PC-9 (cell line): ENCODE data around the gene SELENON. TPM values are rescaled to one million over a fixed set of nuclear protein-coding genes. Genes with fewer than 3 reads are reported as not detected.
"Not testable (repeated sequence)": the region's sequence is repeated elsewhere in the genome, so short reads cannot be mapped to it uniquely, and the experiment has no call there.

Source experiments
- BruUV-seq: library from RNA; stranded (reverse); fragments of 400-500 nt; replicated peaks from 2 replicates; lab custom pipeline; 2021; lab: Mats Ljungman, UMichigan
- CTCF ChIA-PET: fragments of 300-600 bp; sonication (Branson Sonifier 250); formaldehyde crosslinking; loops from one replicate; lab custom pipeline; 2022; ENCODE audit warnings: antibody characterized with exemption; lab: Charles Lee
- POLR2A ChIA-PET: fragments of 300-600 bp; sonication (Branson Sonifier 250); formaldehyde crosslinking; loops from one replicate; lab custom pipeline; 2022; ENCODE audit warnings: antibody characterized with exemption; ENCODE audit not compliant: unreplicated experiment; lab: Charles Lee
- DNase-seq, 2 experiments: peaks; one replicate each; pipeline versions ENCODE4 v3.0.0 to v3.0.0-alpha.2; 2015 to 2022; ENCODE audit warnings: mixed read lengths in 1 of 2
- H2AFZ ChIP-seq: fragments of 200-600 bp; sonication (generic); 2 replicates; pipeline ENCODE4 v1.8.1; 2017; ENCODE audit warnings: antibody characterized with exemption
- H3F3A ChIP-seq: fragments of 200-600 bp; sonication (generic); 2 replicates; pipeline ENCODE4 v1.8.1; 2017; ENCODE audit warnings: antibody characterized with exemption, mild to moderate bottlenecking, low read depth; ENCODE audit not compliant: insufficient read depth
- H3K27ac ChIP-seq: fragments of 200-600 bp; sonication (generic); 2 replicates; pipeline ENCODE4 v1.6.1; 2016; ENCODE audit warnings: mixed run types
- H3K27me3 ChIP-seq: fragments of 200-600 bp; sonication (generic); 2 replicates; pipeline ENCODE4 v1.6.1; 2016; ENCODE audit warnings: low read depth, mixed run types; ENCODE audit not compliant: insufficient read depth
- H3K36me3 ChIP-seq: fragments of 200-600 bp; sonication (generic); 2 replicates; pipeline ENCODE4 v1.6.1; 2016; ENCODE audit warnings: low read depth, mixed run types
- H3K4me1 ChIP-seq: fragments of 200-600 bp; sonication (generic); replicated peaks from 2 replicates; pipeline ENCODE4 v1.6.1; 2016; ENCODE audit warnings: mixed run types; ENCODE audit not compliant: insufficient read depth
- H3K4me2 ChIP-seq: fragments of 200-600 bp; sonication (generic); 2 replicates; pipeline ENCODE4 v1.6.1; 2017; ENCODE audit warnings: mixed run types
- H3K4me3 ChIP-seq: fragments of 200-600 bp; sonication (generic); 2 replicates; pipeline ENCODE4 v1.6.1; 2016; ENCODE audit warnings: mixed run types
- H3K79me2 ChIP-seq: fragments of 200-600 bp; sonication (generic); 2 replicates; pipeline ENCODE4 v1.6.1; 2017; ENCODE audit warnings: low read depth, mixed run types
- H3K9me2 ChIP-seq: fragments of 200-600 bp; sonication (generic); 2 replicates; pipeline ENCODE4 v1.8.1; 2017; ENCODE audit warnings: mild to moderate bottlenecking; ENCODE audit not compliant: insufficient read depth
- H3K9me3 ChIP-seq: fragments of 200-600 bp; sonication (generic); 2 replicates; pipeline ENCODE4 v1.8.1; 2016; ENCODE audit warnings: low read depth; ENCODE audit not compliant: insufficient read depth
- H4K20me1 ChIP-seq: fragments of 200-600 bp; sonication (generic); 2 replicates; pipeline ENCODE4 v1.8.1; 2017; ENCODE audit not compliant: insufficient read depth
- EZH2 ChIP-seq: fragments of 200-600 bp; sonication (generic); IDR thresholded peaks from 2 replicates; pipeline ENCODE4 v1.8.0; 2017; ENCODE audit warnings: antibody characterized with exemption, low read depth
- intact Hi-C: fragments of 100-400 bp; cut with micrococcal nuclease; formaldehyde crosslinking; loops from one replicate; pipeline ENCODE4 v1.10.0; 2022; ENCODE audit not compliant: unreplicated experiment
- total RNA-seq: library from RNA; stranded (reverse); gene quantifications from 2 replicates; pipeline ENCODE4 v1.2.3, GENCODE V29; 2021
- TF ChIP-seq, protein P1 (sequence below): fragments of 200-600 bp; sonication (generic); conservative IDR thresholded peaks from 2 replicates; pipeline ENCODE4 v1.6.1; 2017; ENCODE audit warnings: mixed run types, antibody characterized with exemption, mild to moderate bottlenecking, moderate library complexity

SELENON gene
- total RNA-seq, 1 experiment from 2014 or later, result 44.3 TPM

DNA sequence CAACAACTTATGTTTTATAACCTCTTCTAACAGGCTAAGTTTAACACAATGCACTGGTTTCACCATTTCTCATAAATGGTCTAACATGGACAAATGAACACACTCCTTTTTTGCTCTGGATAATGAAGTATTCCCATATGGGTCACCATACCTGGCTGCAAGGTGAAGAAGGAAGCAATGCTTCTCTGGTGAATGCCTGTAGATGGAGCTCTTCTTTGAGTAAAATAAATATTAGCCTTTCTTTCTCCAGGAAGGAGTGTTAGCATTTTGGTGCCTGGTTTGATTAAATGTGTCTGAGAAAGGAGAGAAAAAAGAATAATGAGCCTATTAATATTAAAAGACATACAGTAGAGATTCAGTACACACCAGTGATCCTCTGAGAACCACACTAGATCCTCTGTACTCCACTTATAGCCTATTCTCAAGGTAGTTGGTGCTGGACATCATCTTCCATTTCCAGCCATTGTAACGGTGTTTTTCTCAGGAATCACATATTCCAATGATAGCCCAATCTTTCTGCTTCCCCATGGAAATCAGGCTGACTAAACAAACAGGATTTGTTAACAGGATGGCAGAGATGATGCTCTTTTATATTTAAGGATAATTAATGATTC lies 37.4 kb downstream of the SELENON start:
- no peaks in the 10 kb centered on the region for H4K20me1 ChIP-seq
- no peak overlapping the region for H3K4me3 ChIP-seq
- ChIA-PET POLR2A (interaction anchor here (0.7 kb wide), 2 partner anchors 25 to 69 kb away, joined by 5 to 6 read pairs; no protein-coding TSS in a partner anchor), CTCF (interaction anchor here (0.6 to 1.0 kb wide), 3 partner anchors 38 to 160 kb away, joined by 3 to 7 read pairs (median 3); partner anchors contain the start of genes PAFAH2 and PAQR7)
- no peaks in the 10 kb centered on the region for H3K36me3 ChIP-seq
- TF ChIP-seq, protein P1, sequence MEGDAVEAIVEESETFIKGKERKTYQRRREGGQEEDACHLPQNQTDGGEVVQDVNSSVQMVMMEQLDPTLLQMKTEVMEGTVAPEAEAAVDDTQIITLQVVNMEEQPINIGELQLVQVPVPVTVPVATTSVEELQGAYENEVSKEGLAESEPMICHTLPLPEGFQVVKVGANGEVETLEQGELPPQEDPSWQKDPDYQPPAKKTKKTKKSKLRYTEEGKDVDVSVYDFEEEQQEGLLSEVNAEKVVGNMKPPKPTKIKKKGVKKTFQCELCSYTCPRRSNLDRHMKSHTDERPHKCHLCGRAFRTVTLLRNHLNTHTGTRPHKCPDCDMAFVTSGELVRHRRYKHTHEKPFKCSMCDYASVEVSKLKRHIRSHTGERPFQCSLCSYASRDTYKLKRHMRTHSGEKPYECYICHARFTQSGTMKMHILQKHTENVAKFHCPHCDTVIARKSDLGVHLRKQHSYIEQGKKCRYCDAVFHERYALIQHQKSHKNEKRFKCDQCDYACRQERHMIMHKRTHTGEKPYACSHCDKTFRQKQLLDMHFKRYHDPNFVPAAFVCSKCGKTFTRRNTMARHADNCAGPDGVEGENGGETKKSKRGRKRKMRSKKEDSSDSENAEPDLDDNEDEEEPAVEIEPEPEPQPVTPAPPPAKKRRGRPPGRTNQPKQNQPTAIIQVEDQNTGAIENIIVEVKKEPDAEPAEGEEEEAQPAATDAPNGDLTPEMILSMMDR, result peak; percentile 59
- no peak for TF ChIP-seq EZH2
- peaks cover 5% of the 10 kb centered on the region; the same call in 1 of the 2 replicates for H3K79me2 ChIP-seq
- no peaks in the 10 kb centered on the region for H3K9me3 ChIP-seq
- no TSS peak for BruUV-seq
- 0 out of 2 replicates have a peak overlapping the region, but pooled peaks have one; percentile 12 for H3K27ac ChIP-seq
- peaks cover 4% of the 10 kb centered on the region; the same call in 1 of the 2 replicates for H3F3A ChIP-seq
- intact Hi-C loops, result loop anchor here (1.0 to 2.0 kb wide), 2 partner anchors 55 to 161 kb away; partner anchors contain the start of gene PAFAH2
- H3K4me2 ChIP-seq, result no peak overlapping the region
- DNase-seq, result no peak
- H3K9me2 ChIP-seq, result no peaks in the 10 kb centered on the region
- H2AFZ ChIP-seq, result no peak overlapping the region
- no peaks in the 10 kb centered on the region for H3K4me1 ChIP-seq
- no peaks in the 10 kb centered on the region for H3K27me3 ChIP-seq

DNA sequence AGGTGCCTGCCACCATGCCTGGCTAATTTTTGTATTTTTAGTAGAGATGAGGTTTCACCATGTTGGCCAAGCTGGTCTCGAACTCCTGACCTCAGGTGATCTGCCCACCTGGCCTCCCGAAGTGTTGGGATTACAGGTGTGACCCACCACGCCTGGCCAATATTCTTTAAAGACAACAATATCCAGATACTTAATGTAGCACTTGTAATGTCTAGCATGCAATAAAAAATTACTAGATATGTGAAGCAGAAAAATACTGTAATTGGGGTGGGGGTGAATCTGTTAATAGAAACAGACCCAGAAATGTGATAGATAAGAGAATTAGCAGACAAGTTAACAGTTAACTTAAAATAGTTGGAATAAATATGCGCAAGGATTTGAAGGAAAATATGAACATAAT lies 39.8 kb downstream of the SELENON start:
- H3K36me3 ChIP-seq, intact Hi-C loops, H3K9me2 ChIP-seq, H3K27me3 ChIP-seq, POLR2A ChIA-PET, H3F3A ChIP-seq, H2AFZ ChIP-seq, H3K27ac ChIP-seq, DNase-seq, H4K20me1 ChIP-seq, H3K4me1 ChIP-seq, H3K9me3 ChIP-seq, BruUV-seq, CTCF ChIA-PET, H3K4me3 ChIP-seq, H3K4me2 ChIP-seq: not testable (repeated sequence)
- peaks cover 14% of the 10 kb centered on the region; the same call in 1 of the 2 replicates for H3K79me2 ChIP-seq

DNA sequence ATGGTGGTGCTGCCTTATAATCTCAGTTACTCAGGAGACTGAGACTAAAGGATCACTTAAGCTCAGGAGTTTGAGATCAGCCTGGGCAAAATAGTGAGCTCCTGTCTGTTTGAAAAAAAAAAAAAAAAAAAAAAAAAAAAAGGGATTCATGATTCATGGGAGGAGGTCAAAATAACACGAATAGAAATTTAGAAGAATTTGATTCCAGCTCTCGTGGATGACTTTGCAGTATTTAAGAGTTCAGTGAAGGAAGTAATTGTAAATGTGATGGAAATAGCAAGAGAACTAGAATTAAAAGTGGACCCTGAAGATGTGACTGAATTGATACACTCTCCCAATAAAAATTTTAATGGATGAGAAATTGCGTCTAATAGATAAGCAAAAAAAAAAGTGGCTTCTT lies 43.5 kb downstream of the SELENON start:
- BruUV-seq, result no TSS peak
- CTCF ChIA-PET, result interaction anchor here (0.6 to 0.7 kb wide), 2 partner anchors 297 to 548 kb away, joined by 3 to 9 read pairs; no protein-coding TSS in a partner anchor
- H4K20me1 ChIP-seq, result peaks cover 3% of the 10 kb centered on the region; the same call in 1 of the 2 replicates
- no peaks in the 10 kb centered on the region for H3K9me3 ChIP-seq
- no peaks in the 10 kb centered on the region for H3K9me2 ChIP-seq
- H3K4me3 ChIP-seq, result no peak overlapping the region
- no peak overlapping the region for H2AFZ ChIP-seq
- no peaks in the 10 kb centered on the region for H3F3A ChIP-seq
- H3K4me2 ChIP-seq, result no peak overlapping the region
- POLR2A ChIA-PET, result no interaction called here
- intact Hi-C loops, result no loop called here
- DNase-seq, result no peak
- H3K4me1 ChIP-seq, result no peaks in the 10 kb centered on the region
- TF ChIP-seq, protein P1, result no peak
- no peak for TF ChIP-seq EZH2
- H3K36me3 ChIP-seq, result no peaks in the 10 kb centered on the region
- H3K27ac ChIP-seq, result no peak overlapping the region
- H3K27me3 ChIP-seq, result no peaks in the 10 kb centered on the region
- H3K79me2 ChIP-seq, result peaks cover 23% of the 10 kb centered on the region
